ENCODE measurements around the gene CCDC196.
"Not testable (repeated sequence)": the region's sequence is repeated elsewhere in the genome, so short reads cannot be mapped to it uniquely, and the experiment has no call there.

The CCDC196 gene

GRCh38 chr14:66495218-66496098 is 9.3 kb downstream of the CCDC196 start:
- no CpG with 5 or more reads among the region's 4 CpGs for WGBS (ENCODE audit: insufficient coverage, insufficient read length)
- Histone ChIP-seq H3K9me3 (ENCODE audit: control insufficient read depth, insufficient read depth, low read length) (no peaks in the 10 kb centered on the region), H3K4me3 (ENCODE audit: low read length) (no peak overlapping the region), H3K36me3 (ENCODE audit: control insufficient read depth, insufficient read depth, low read length) (no peaks in the 10 kb centered on the region), H3K27me3 (ENCODE audit: control insufficient read depth, insufficient read depth, low read length) (no peaks in the 10 kb centered on the region), H3K4me1 (ENCODE audit: control insufficient read depth, insufficient read depth, low read length) (no peaks in the 10 kb centered on the region), H3K27ac (ENCODE audit: low read length) (no peak overlapping the region)
- DNase-seq (ENCODE audit: low read depth, low spot score), result no peak

DNA sequence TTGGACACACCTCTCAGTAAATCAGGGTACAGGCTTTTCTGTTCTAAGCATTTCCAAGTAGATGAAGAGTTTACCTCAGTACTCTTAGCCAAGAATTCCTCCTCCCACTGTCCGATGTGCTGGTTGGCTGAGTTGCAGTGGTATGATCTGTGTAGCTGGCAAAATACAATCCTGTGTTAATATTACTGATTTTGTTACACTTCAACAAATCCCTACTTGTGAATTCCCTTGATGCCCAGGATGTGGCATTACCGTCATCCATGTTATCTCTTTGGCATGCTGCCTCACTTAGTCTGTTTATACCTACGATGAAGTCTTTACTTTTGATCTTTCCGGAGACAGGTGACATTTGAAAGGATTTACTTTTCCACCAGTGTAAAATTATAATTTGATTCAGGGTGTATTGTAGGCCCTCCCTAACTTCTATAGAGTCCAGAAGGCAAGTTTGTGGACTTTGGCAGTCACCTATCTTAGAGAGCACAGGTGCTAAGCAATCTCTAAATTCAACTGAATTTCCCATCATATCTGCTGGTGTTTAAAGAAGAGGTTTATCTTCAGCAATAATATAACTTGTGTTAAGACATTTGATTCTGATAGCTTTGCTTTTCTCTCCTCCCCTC is 10.1 kb downstream of the CCDC196 start:
- no peaks in the 10 kb centered on the region for H3K27me3 ChIP-seq (ENCODE audit: control insufficient read depth, insufficient read depth, low read length)
- no peak for DNase-seq (ENCODE audit: low read depth, low spot score)
- no peak overlapping the region for H3K27ac ChIP-seq (ENCODE audit: low read length)
- no peak overlapping the region for H3K4me3 ChIP-seq (ENCODE audit: low read length)
- H3K4me1 ChIP-seq (ENCODE audit: control insufficient read depth, insufficient read depth, low read length), result no peaks in the 10 kb centered on the region
- H3K9me3 ChIP-seq (ENCODE audit: control insufficient read depth, insufficient read depth, low read length), result no peaks in the 10 kb centered on the region
- WGBS (ENCODE audit: insufficient coverage, insufficient read length), result no CpG with 5 or more reads among the region's 4 CpGs
- H3K36me3 ChIP-seq (ENCODE audit: control insufficient read depth, insufficient read depth, low read length), result no peaks in the 10 kb centered on the region

GRCh38 chr14:66496911-66497310 is 10.7 kb downstream of the CCDC196 start:
- Histone ChIP-seq H3K9me3 (ENCODE audit: control insufficient read depth, insufficient read depth, low read length) (no peaks in the 10 kb centered on the region), H3K36me3 (ENCODE audit: control insufficient read depth, insufficient read depth, low read length) (no peaks in the 10 kb centered on the region), H3K4me3 (ENCODE audit: low read length) (no peak overlapping the region), H3K27ac (ENCODE audit: low read length) (no peak overlapping the region), H3K4me1 (ENCODE audit: control insufficient read depth, insufficient read depth, low read length) (no peaks in the 10 kb centered on the region), H3K27me3 (ENCODE audit: control insufficient read depth, insufficient read depth, low read length) (no peaks in the 10 kb centered on the region)
- no CpG with 5 or more reads among the region's 2 CpGs for WGBS (ENCODE audit: insufficient coverage, insufficient read length)
- no peak for DNase-seq (ENCODE audit: low read depth, low spot score)

- H3K4me3 ChIP-seq (ENCODE audit: low read length), result no peak overlapping the region
- no peaks in the 10 kb centered on the region for H3K36me3 ChIP-seq (ENCODE audit: control insufficient read depth, insufficient read depth, low read length)
- no peaks in the 10 kb centered on the region for H3K9me3 ChIP-seq (ENCODE audit: control insufficient read depth, insufficient read depth, low read length)
- no peaks in the 10 kb centered on the region for H3K27me3 ChIP-seq (ENCODE audit: control insufficient read depth, insufficient read depth, low read length)
- WGBS (ENCODE audit: insufficient coverage, insufficient read length), result no CpG with 5 or more reads among the region's 3 CpGs
- H3K4me1 ChIP-seq (ENCODE audit: control insufficient read depth, insufficient read depth, low read length), result no peaks in the 10 kb centered on the region
- DNase-seq (ENCODE audit: low read depth, low spot score), result no peak
- H3K27ac ChIP-seq (ENCODE audit: low read length), result no peak overlapping the region
These were observed 12.1 kb downstream of the CCDC196 start for GRCh38 chr14:66498311-66498710.

DNA sequence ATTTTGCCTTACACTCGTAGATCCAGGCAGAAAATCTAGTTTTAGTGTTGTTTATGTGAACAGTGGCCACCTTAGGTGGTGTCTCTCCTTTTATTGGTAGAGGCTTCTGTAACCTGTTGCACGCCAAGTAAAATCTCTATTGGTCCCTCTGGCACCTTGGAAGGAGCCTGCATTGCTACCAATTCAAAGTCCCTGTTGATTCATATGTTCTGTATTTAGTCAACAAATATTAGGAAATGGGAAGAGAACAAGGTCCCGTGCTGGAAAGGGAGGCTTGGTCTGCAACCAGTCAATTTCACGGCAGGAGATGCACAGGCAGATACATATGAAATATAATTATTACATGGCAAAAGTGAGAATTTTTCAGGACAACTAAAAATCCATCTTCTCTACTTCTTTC is 15.4 kb downstream of the CCDC196 start:
- no CpG with 5 or more reads among the region's 4 CpGs for WGBS (ENCODE audit: insufficient coverage, insufficient read length)
- no peaks in the 10 kb centered on the region for H3K36me3 ChIP-seq (ENCODE audit: control insufficient read depth, insufficient read depth, low read length)
- H3K4me1 ChIP-seq (ENCODE audit: control insufficient read depth, insufficient read depth, low read length), result no peaks in the 10 kb centered on the region
- no peaks in the 10 kb centered on the region for H3K9me3 ChIP-seq (ENCODE audit: control insufficient read depth, insufficient read depth, low read length)
- no peak overlapping the region for H3K27ac ChIP-seq (ENCODE audit: low read length)
- DNase-seq (ENCODE audit: low read depth, low spot score), result no peak
- H3K27me3 ChIP-seq (ENCODE audit: control insufficient read depth, insufficient read depth, low read length), result no peaks in the 10 kb centered on the region
- no peak overlapping the region for H3K4me3 ChIP-seq (ENCODE audit: low read length)

DNA sequence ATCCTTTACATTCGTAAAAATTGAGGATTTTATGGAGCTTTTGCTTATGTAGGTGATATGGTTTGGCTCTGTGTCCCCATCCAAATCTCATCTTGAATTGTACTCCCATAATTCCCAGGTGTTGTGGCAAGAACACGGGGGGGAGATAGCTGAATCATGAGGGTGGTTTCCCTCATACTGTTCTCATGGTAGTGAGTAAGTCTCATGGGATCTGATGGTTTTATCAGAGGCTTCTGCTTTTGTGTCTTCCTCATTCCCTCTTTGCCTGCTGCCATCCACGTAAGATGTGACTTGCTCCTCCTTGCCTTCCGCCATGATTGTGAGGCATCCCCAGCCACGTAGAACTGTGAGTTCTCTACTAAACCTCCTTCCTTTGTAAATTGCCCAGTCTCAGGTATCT is 16.7 kb downstream of the CCDC196 start:
- not testable (repeated sequence) for DNase-seq (ENCODE audit: low read depth, low spot score); H3K36me3 ChIP-seq (ENCODE audit: control insufficient read depth, insufficient read depth, low read length); H3K27me3 ChIP-seq (ENCODE audit: control insufficient read depth, insufficient read depth, low read length); H3K27ac ChIP-seq (ENCODE audit: low read length); H3K4me3 ChIP-seq (ENCODE audit: low read length); H3K4me1 ChIP-seq (ENCODE audit: control insufficient read depth, insufficient read depth, low read length); H3K9me3 ChIP-seq (ENCODE audit: control insufficient read depth, insufficient read depth, low read length)
- no CpG with 5 or more reads among the region's 5 CpGs for WGBS (ENCODE audit: insufficient coverage, insufficient read length)

GRCh38 chr14:66503532-66503931 is 17.4 kb downstream of the CCDC196 start:
- no peaks in the 10 kb centered on the region for H3K36me3 ChIP-seq (ENCODE audit: control insufficient read depth, insufficient read depth, low read length)
- WGBS (ENCODE audit: insufficient coverage, insufficient read length), result no CpG with 5 or more reads among the region's 1 CpG
- no peak overlapping the region for H3K4me3 ChIP-seq (ENCODE audit: low read length)
- H3K9me3 ChIP-seq (ENCODE audit: control insufficient read depth, insufficient read depth, low read length), result no peaks in the 10 kb centered on the region
- no peak for DNase-seq (ENCODE audit: low read depth, low spot score)
- H3K27ac ChIP-seq (ENCODE audit: low read length), result no peak overlapping the region
- no peaks in the 10 kb centered on the region for H3K4me1 ChIP-seq (ENCODE audit: control insufficient read depth, insufficient read depth, low read length)
- H3K27me3 ChIP-seq (ENCODE audit: control insufficient read depth, insufficient read depth, low read length), result no peaks in the 10 kb centered on the region

- no peaks in the 10 kb centered on the region for H3K9me3 ChIP-seq (ENCODE audit: control insufficient read depth, insufficient read depth, low read length)
- peak overlapping the region; percentile 83 for H3K4me3 ChIP-seq (ENCODE audit: low read length)
- no peaks in the 10 kb centered on the region for H3K4me1 ChIP-seq (ENCODE audit: control insufficient read depth, insufficient read depth, low read length)
- peaks cover 1% of the 10 kb centered on the region; the same call in 1 of the 2 replicates for H3K27me3 ChIP-seq (ENCODE audit: control insufficient read depth, insufficient read depth, low read length)
- DNase-seq (ENCODE audit: low read depth, low spot score), result no peak
- no peak overlapping the region for H3K27ac ChIP-seq (ENCODE audit: low read length)
- no CpG with 5 or more reads among the region's 23 CpGs for WGBS (ENCODE audit: insufficient coverage, insufficient read length)
- H3K36me3 ChIP-seq (ENCODE audit: control insufficient read depth, insufficient read depth, low read length), result no peaks in the 10 kb centered on the region
These were observed 21.1 kb downstream of the CCDC196 start for GRCh38 chr14:66507181-66507721.

DNA sequence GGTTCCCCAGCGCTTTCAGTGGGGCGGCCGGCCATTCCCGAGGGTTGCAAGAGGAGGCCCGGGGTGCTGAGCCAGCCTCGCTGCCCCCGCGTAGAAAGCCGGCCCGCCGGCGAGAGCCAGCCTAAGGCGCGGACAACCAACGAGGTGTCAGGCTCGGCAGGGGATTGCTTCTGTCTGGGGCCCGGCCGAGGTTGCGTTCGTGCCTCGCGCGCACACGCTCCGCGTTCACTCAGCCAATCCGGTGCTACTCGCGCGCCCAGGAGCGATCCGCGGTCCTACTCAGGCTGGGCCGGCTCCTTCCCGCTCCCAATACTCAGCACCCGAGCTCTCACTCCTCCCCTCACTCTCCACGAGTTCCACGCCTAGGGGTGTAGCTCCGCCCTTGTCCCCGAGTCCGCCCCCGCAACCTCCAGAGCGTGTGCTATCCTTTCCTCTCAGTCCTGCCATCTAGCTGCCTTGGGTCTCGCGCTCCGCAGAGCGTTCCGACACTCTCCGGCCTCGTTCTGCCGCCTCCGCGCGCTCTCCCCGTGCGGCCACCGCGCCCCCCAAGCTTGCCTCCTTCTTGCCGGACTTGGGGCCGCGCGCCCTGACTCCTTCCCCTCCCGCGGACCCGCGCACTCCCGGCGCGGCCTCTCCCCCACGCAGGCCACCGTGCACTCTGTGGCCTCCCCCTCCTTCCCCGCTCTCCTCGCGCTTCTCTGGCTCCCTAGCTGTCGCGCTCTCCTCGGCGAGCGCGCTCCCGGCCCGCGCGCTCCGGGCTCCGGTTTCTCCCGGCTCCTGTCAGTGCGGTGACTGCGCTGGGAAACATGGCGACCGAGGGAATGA is 21.8 kb downstream of the CCDC196 start, which contains the start of gene GPHN:
GPHN (plus strand) TSS at position 426 of the 825 bp plus-strand sequence.
- Histone ChIP-seq H3K36me3 (ENCODE audit: control insufficient read depth, insufficient read depth, low read length) (no peaks in the 10 kb centered on the region), H3K27me3 (ENCODE audit: control insufficient read depth, insufficient read depth, low read length) (peaks cover 1% of the 10 kb centered on the region; the same call in 1 of the 2 replicates), H3K4me1 (ENCODE audit: control insufficient read depth, insufficient read depth, low read length) (no peaks in the 10 kb centered on the region), H3K4me3 (ENCODE audit: low read length) (peak within 1 kb of the TSS; percentile 83), H3K9me3 (ENCODE audit: control insufficient read depth, insufficient read depth, low read length) (no peaks in the 10 kb centered on the region), H3K27ac (ENCODE audit: low read length) (no peak within 1 kb of the TSS)
- peak; percentile 88 for DNase-seq (ENCODE audit: low read depth, low spot score)
- no CpG with 5 or more reads among the region's 91 CpGs for WGBS (ENCODE audit: insufficient coverage, insufficient read length)

DNA sequence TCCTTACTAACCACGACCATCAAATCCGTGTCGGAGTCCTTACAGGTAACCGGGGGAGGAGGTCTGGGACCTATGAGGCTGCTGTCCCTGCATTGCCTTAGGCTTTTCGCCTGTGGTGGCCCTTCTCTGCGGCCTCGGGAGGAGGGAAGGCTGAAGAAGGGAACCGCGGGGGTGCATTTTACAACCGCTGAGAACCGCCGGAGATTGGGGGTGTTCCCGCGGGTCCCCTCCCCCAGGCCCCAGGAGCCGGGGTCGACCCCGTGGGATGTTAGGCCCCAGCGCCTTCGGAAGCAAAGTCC is 22.3 kb downstream of the CCDC196 start:
- Histone ChIP-seq H3K27me3 (ENCODE audit: control insufficient read depth, insufficient read depth, low read length) (peaks cover 1% of the 10 kb centered on the region; the same call in 1 of the 2 replicates), H3K4me3 (ENCODE audit: low read length) (peak overlapping the region; percentile 83), H3K36me3 (ENCODE audit: control insufficient read depth, insufficient read depth, low read length) (no peaks in the 10 kb centered on the region), H3K9me3 (ENCODE audit: control insufficient read depth, insufficient read depth, low read length) (no peaks in the 10 kb centered on the region), H3K27ac (ENCODE audit: low read length) (no peak overlapping the region), H3K4me1 (ENCODE audit: control insufficient read depth, insufficient read depth, low read length) (no peaks in the 10 kb centered on the region)
- WGBS (ENCODE audit: insufficient coverage, insufficient read length), result no CpG with 5 or more reads among the region's 19 CpGs
- DNase-seq (ENCODE audit: low read depth, low spot score), result no peak
